ENCODE data around the gene SCUBE1. TPM values are rescaled to one million over a fixed set of nuclear protein-coding genes. Genes with fewer than 3 reads are reported as not detected.

Gene SCUBE1
- total RNA-seq, 2 experiments from 2014 or later: not detected

- TF ChIP-seq EZH2phosphoT487 (IDR thresholded peaks at IDR 0.05; ENCODE audit: borderline replicate concordance, low read depth, low read length) (no peak), CTCF (conservative IDR thresholded peaks at IDR 0.05; ENCODE audit: low read length) (no peak)
- Histone ChIP-seq H3K9me3 (ENCODE audit: low read length) (no peaks in the 10 kb centered on the region), H3K4me1 (ENCODE audit: insufficient read depth, low read length, poor library complexity, severe bottlenecking) (no peaks in the 10 kb centered on the region), H2AFZ (ENCODE audit: low read length) (no peak overlapping the region), H3K4me3 (ENCODE audit: low read depth, low read length, poor library complexity, severe bottlenecking) (no peak overlapping the region), H3K27ac (ENCODE audit: low read depth, low read length, poor library complexity, severe bottlenecking) (no peak overlapping the region), H3K79me2 (ENCODE audit: insufficient read depth, low read depth, low read length) (no peaks in the 10 kb centered on the region), H4K20me1 (ENCODE audit: insufficient read depth, low read length) (no peaks in the 10 kb centered on the region), H3K36me3 (ENCODE audit: insufficient read depth, low read length) (no peaks in the 10 kb centered on the region), H3K9me2 (ENCODE audit: insufficient read depth, low read length) (no peaks in the 10 kb centered on the region), H3K4me2 (ENCODE audit: low read length) (no peak overlapping the region)
- ChIA-PET POLR2A (no interaction called here), CTCF (ENCODE audit: unreplicated experiment) (no interaction called here)
- no TSS peak for BruUV-seq (replicated peaks)
- intact Hi-C loops (cut with micrococcal nuclease; ENCODE audit: unreplicated experiment): no loop called here
- DNase-seq (ENCODE audit: low spot score): no peak
Observed at GRCh38 chr22:43341565-43341964, 1.6 kb downstream of the SCUBE1 start.

- Histone ChIP-seq H3K36me3 (ENCODE audit: insufficient read depth, low read length) (no peaks in the 10 kb centered on the region), H3K27ac (ENCODE audit: low read depth, low read length, poor library complexity, severe bottlenecking) (no peak overlapping the region), H3K9me2 (ENCODE audit: insufficient read depth, low read length) (no peaks in the 10 kb centered on the region), H4K20me1 (ENCODE audit: insufficient read depth, low read length) (no peaks in the 10 kb centered on the region), H3K9me3 (ENCODE audit: low read length) (no peaks in the 10 kb centered on the region), H3K79me2 (ENCODE audit: insufficient read depth, low read depth, low read length) (no peaks in the 10 kb centered on the region), H3K4me1 (ENCODE audit: insufficient read depth, low read length, poor library complexity, severe bottlenecking) (no peaks in the 10 kb centered on the region), H3K4me3 (ENCODE audit: low read depth, low read length, poor library complexity, severe bottlenecking) (no peak overlapping the region), H2AFZ (ENCODE audit: low read length) (no peak overlapping the region), H3K4me2 (ENCODE audit: low read length) (no peak overlapping the region)
- intact Hi-C loops (cut with micrococcal nuclease; ENCODE audit: unreplicated experiment): no loop called here
- DNase-seq (ENCODE audit: low spot score): no peak
- TF ChIP-seq CTCF (conservative IDR thresholded peaks at IDR 0.05; ENCODE audit: low read length): no peak
- TF ChIP-seq EZH2phosphoT487 (IDR thresholded peaks at IDR 0.05; ENCODE audit: borderline replicate concordance, low read depth, low read length): no peak
- CTCF ChIA-PET (ENCODE audit: unreplicated experiment): no interaction called here
- no TSS peak for BruUV-seq (replicated peaks)
- POLR2A ChIA-PET: no interaction called here
Observed at GRCh38 chr22:43338766-43339345, 4.3 kb downstream of the SCUBE1 start.

- TF ChIP-seq EZH2phosphoT487 (IDR thresholded peaks at IDR 0.05; ENCODE audit: borderline replicate concordance, low read depth, low read length) (no peak), CTCF (conservative IDR thresholded peaks at IDR 0.05; ENCODE audit: low read length) (no peak)
- Histone ChIP-seq H4K20me1 (ENCODE audit: insufficient read depth, low read length) (no peaks in the 10 kb centered on the region), H3K9me2 (ENCODE audit: insufficient read depth, low read length) (no peaks in the 10 kb centered on the region), H3K4me2 (ENCODE audit: low read length) (no peak overlapping the region), H2AFZ (ENCODE audit: low read length) (no peak overlapping the region), H3K4me3 (ENCODE audit: low read depth, low read length, poor library complexity, severe bottlenecking) (no peak overlapping the region), H3K9me3 (ENCODE audit: low read length) (no peaks in the 10 kb centered on the region), H3K79me2 (ENCODE audit: insufficient read depth, low read depth, low read length) (no peaks in the 10 kb centered on the region), H3K36me3 (ENCODE audit: insufficient read depth, low read length) (no peaks in the 10 kb centered on the region), H3K4me1 (ENCODE audit: insufficient read depth, low read length, poor library complexity, severe bottlenecking) (no peaks in the 10 kb centered on the region), H3K27ac (ENCODE audit: low read depth, low read length, poor library complexity, severe bottlenecking) (no peak overlapping the region)
- ChIA-PET CTCF (ENCODE audit: unreplicated experiment) (no interaction called here), POLR2A (no interaction called here)
- BruUV-seq (replicated peaks): no TSS peak
- no peak for DNase-seq (ENCODE audit: low spot score)
- intact Hi-C loops (cut with micrococcal nuclease; ENCODE audit: unreplicated experiment): no loop called here
Observed at GRCh38 chr22:43337946-43338345, 5.2 kb downstream of the SCUBE1 start.
